Neutrophil (primary cell): ENCODE results near the gene MYL2.

Source experiments
- H3K27ac ChIP-seq: fragments of 200-600 bp; sonication (generic); 2 replicates; pipeline ENCODE4 v1.5.1; 2016; ENCODE audit warnings: mild to moderate bottlenecking, moderate library complexity
- H3K27me3 ChIP-seq: fragments of 200-600 bp; sonication (generic); 2 replicates; pipeline ENCODE4 v1.6.0; 2016; ENCODE audit warnings: mild to moderate bottlenecking
- H3K36me3 ChIP-seq: fragments of 200-600 bp; sonication (generic); 2 replicates; pipeline ENCODE4 v1.5.1; 2017
- H3K4me1 ChIP-seq, 2 experiments: fragments of 200-600 bp in 1 of 2; sonication (generic) in 1 of 2; 1 replicate in 1 of 2; 2 replicates in 1 of 2; pipeline versions ENCODE4 v1.5.1 to v1.6.1; 2013 to 2016; ENCODE audit warnings: low read depth in 1 of 2, low read length in 1 of 2, mild to moderate bottlenecking in 1 of 2, moderate library complexity in 1 of 2; ENCODE audit not compliant: control insufficient read depth in 1 of 2, insufficient read depth in 1 of 2
- H3K4me3 ChIP-seq, 2 experiments: fragments of 200-600 bp in 1 of 2; sonication (generic) in 1 of 2; 1 replicate in 1 of 2; 2 replicates in 1 of 2; pipeline ENCODE4 v1.5.1; 2013 to 2016; ENCODE audit warnings: low read depth in 1 of 2, low read length in 1 of 2, mild to moderate bottlenecking in 1 of 2, moderate library complexity in 1 of 2
- H3K9me3 ChIP-seq: fragments of 200-600 bp; sonication (generic); 2 replicates; pipeline ENCODE4 v1.5.1; 2016
- TF ChIP-seq, protein P1 (sequence below): fragments of 200-600 bp; sonication (generic); IDR thresholded peaks from 2 replicates; pipeline ENCODE4 v1.5.1; 2016; ENCODE audit warnings: antibody characterized with exemption

Gene MYL2

DNA sequence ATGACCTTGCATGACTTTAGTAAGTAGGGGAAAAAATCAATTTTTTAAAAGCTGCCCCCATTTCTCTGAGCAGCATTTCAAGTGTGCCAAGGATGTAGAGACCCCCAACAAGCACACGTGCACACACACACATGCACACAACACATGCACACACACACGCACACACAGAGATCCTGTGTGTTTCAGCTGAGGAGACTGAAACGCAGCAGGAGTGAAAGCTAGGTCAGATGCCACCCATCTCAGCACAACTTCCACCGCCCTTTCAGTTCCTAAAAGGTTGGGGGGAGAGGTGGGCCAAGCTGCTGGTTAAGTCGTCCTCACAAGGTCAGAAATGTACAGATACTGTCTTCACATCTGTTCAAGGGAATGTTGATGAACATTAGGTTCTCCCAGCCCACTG lies 13.9 kb downstream of the MYL2 start:
- TF ChIP-seq, protein P1, sequence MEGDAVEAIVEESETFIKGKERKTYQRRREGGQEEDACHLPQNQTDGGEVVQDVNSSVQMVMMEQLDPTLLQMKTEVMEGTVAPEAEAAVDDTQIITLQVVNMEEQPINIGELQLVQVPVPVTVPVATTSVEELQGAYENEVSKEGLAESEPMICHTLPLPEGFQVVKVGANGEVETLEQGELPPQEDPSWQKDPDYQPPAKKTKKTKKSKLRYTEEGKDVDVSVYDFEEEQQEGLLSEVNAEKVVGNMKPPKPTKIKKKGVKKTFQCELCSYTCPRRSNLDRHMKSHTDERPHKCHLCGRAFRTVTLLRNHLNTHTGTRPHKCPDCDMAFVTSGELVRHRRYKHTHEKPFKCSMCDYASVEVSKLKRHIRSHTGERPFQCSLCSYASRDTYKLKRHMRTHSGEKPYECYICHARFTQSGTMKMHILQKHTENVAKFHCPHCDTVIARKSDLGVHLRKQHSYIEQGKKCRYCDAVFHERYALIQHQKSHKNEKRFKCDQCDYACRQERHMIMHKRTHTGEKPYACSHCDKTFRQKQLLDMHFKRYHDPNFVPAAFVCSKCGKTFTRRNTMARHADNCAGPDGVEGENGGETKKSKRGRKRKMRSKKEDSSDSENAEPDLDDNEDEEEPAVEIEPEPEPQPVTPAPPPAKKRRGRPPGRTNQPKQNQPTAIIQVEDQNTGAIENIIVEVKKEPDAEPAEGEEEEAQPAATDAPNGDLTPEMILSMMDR = no peak
- no peaks in the 10 kb centered on the region for H3K27me3 ChIP-seq
- no peaks in the 10 kb centered on the region for H3K4me1 ChIP-seq
- no peak overlapping the region for H3K4me3 ChIP-seq
- H3K36me3 ChIP-seq = no peaks in the 10 kb centered on the region
- no peak overlapping the region for H3K27ac ChIP-seq
- H3K9me3 ChIP-seq = no peaks in the 10 kb centered on the region

DNA sequence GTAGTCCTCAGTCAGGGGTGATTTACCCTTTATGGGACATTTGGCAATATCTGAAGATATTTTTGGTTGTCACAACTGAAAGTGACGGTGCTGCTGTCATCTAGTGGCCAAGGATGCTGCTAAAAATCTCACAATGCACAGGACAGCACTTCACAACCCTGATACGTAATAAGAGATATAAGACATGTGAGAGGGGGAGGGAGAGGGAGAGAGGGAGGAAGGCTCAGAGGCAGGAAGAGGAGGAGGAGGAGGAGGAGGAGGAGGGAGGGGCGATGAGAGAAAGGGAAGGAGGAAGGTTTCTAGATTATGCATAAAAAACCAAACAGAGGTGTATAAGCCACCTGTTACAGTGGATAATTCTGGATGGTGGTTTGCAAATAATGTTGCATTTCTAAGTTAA lies 14.3 kb downstream of the MYL2 start:
- TF ChIP-seq, protein P1 = no peak
- no peaks in the 10 kb centered on the region for H3K36me3 ChIP-seq
- H3K27me3 ChIP-seq = no peaks in the 10 kb centered on the region
- no peak overlapping the region for H3K27ac ChIP-seq
- H3K9me3 ChIP-seq = no peaks in the 10 kb centered on the region
- H3K4me3 ChIP-seq = no peak overlapping the region
- H3K4me1 ChIP-seq = no peaks in the 10 kb centered on the region

DNA sequence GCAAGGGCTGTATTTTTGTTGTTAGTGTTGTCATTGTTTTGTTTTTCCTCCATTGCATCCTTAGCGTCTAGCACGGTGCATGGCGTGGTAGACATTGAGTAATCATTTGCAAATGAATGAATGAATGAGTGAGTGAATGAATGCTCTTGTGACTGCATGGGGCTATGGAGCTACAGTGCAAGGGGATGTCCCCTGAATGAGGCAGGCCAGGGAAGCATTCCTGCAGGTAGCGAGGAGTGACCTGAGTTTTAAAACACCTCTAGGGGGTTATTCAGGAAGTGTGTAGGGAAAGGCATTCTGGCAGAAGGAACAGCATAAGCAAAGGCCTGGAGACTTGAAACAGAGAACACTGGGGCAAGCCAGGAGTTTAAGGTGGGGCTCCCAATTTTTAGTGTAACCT lies 16.9 kb downstream of the MYL2 start:
- H3K4me3 ChIP-seq = no peak overlapping the region
- no peaks in the 10 kb centered on the region for H3K4me1 ChIP-seq
- no peaks in the 10 kb centered on the region for H3K36me3 ChIP-seq
- no peaks in the 10 kb centered on the region for H3K27me3 ChIP-seq
- no peak overlapping the region for H3K27ac ChIP-seq
- TF ChIP-seq, protein P1 = no peak
- H3K9me3 ChIP-seq = no peaks in the 10 kb centered on the region

DNA sequence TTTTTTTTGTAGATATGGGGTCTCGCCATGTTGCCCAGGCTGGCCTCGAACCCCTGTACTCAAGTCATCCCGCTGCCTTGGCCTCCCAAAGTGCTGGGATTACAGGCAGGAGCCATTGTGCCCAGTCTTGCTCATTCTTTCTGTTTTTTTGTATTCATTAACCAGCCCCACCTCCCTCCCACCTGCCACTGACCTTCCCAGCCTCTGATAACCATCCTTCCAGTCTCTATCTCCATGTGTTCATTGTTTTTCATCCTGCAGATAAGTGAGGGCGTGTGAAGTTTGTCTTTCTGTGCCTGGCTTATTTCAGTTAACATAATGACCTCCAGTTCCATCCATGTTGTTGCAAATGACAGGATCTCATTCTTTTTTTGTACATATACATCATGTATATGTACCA lies 19.0 kb downstream of the MYL2 start:
- Histone ChIP-seq H3K4me1 (no peaks in the 10 kb centered on the region), H3K27me3 (no peaks in the 10 kb centered on the region), H3K9me3 (no peaks in the 10 kb centered on the region), H3K36me3 (no peaks in the 10 kb centered on the region), H3K4me3 (no peak overlapping the region), H3K27ac (no peak overlapping the region)
- TF ChIP-seq, protein P1 = no peak

DNA sequence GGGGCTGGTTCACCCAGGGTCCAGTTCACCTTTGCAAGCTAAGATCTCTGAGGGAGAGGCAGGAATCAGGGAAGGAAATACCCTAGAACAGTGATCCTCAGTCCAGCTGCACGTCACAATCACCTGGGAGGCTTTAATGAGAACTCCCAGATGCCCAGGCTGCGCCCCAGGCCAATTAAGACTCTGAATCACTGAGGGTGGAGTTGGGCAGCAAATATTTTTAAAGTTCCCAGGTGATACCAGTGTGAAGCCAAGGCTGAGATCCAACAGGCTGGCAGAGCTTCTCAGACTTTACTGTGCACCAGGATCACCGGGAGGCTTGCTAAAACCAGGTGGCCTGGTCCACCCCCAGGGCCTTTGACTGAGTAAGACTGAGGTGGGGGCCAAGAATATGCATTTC lies 23.8 kb downstream of the MYL2 start:
- H3K9me3 ChIP-seq = no peaks in the 10 kb centered on the region
- H3K27me3 ChIP-seq = peaks cover 5% of the 10 kb centered on the region
- H3K4me3 ChIP-seq = no peak overlapping the region
- TF ChIP-seq, protein P1 = no peak
- H3K36me3 ChIP-seq = no peaks in the 10 kb centered on the region
- peaks cover 3 to 10% of the 10 kb centered on the region in 2 experiments for H3K4me1 ChIP-seq
- no peak overlapping the region for H3K27ac ChIP-seq

DNA sequence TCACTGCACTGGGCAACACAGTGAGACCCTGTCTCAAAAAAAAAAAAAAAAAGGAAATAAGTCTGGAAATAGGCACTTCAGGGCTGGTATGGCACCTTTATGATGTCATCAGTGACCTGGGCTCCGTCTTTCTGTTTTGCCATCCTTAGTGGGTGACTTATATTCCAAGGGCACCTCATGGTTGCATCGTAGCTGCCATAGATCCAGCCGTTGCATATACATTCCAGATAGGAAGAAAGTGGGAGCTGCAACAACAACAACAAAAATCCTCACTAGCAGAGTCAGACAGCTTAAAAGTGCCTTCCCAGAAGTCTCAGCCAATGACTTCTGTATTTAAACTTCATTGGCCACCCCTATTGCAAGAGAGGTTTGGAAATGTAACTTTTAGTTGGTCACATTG lies 26.4 kb downstream of the MYL2 start:
- no peaks in the 10 kb centered on the region for H3K36me3 ChIP-seq
- no peak overlapping the region for H3K4me3 ChIP-seq
- H3K9me3 ChIP-seq = no peaks in the 10 kb centered on the region
- H3K27ac ChIP-seq = no peak overlapping the region
- H3K27me3 ChIP-seq = peaks cover 5% of the 10 kb centered on the region
- peaks cover 3 to 10% of the 10 kb centered on the region in 2 experiments for H3K4me1 ChIP-seq
- TF ChIP-seq, protein P1 = no peak
